Retinal pigment epithelial cell (primary cell): ENCODE data around the gene AGAP9.

Experiments
- DNase-seq: peaks from one replicate; pipeline ENCODE4 v3.0.0-alpha.2; 2010; ENCODE audit warnings: low read depth
- H3K4me3 ChIP-seq: 2 replicates; pipeline ENCODE4 v1.5.1; 2011; ENCODE audit warnings: mild to moderate bottlenecking, low read length, control low read depth, moderate library complexity
- CTCF ChIP-seq: conservative IDR thresholded peaks from 2 replicates; pipeline ENCODE4 v1.5.1; 2011; ENCODE audit warnings: low read depth, low read length, control low read depth, inconsistent platforms

Gene AGAP9

GRCh38 chr10:47452495-47453140 is 70.8 kb downstream of the AGAP9 start:
- no peak overlapping the region for H3K4me3 ChIP-seq
- TF ChIP-seq CTCF = no peak
- DNase-seq = no peak

GRCh38 chr10:47451998-47452494 is 71.4 kb downstream of the AGAP9 start:
- no peak overlapping the region for H3K4me3 ChIP-seq
- TF ChIP-seq CTCF = no peak
- no peak for DNase-seq
